ENCODE measurements around the gene MYO9B.

Gene MYO9B

DNA sequence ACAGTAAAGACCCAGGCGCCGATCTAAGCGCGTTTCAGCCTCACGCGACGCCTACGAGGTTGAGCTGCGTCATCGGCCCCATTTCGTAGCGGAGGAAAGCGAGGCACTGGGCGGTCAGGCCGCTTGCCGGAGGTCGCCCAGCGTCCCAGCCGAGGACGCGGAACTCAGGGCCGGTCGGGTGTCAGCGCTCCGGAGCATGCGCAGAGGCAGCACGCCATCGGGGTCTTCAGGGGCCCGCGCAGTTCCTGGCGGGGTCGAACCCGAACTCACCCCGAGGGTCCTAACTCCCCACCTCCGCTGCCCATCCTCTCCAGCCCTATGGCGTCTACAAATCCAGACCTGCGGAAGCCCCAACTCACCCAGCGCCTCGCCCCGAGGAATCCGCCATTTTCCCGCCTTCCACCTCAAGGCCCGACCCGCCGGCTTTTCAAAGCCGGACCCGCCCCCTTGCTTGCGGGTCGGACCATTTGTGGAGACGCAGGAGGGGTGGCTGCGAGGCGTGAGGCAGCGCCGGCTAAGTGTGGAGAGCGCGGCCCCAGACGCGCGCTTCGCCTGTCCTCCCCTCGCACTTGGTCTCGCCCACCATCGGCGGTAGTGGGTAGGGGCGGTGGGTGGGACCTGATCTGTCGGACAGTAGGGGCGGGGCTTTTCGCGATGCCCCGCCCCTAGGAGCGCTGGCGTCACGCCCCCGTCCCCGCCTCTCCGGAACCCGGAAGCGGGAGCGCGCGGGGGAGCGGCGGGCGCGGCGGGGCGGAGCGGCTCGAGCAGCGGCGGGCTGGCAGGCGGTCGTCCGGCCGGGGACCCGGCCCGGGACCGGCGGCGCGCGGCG, at the start of gene MYO9B, which contains the start of gene HAUS8:
Gene MYO9B, plus strand, starts transcription at position 743 of the 829 bp plus-strand sequence. CDS start 25,941 bp downstream, outside the sequence.
Gene HAUS8, minus strand, starts transcription at position 418 of the 829 bp plus-strand sequence. Its CDS starts 30 bp downstream, at position 388.
- ChIA-PET POLR2A (interaction anchor here (0.8 to 1.5 kb wide), 5 partner anchors 14 to 579 kb away, joined by 3 to 5 read pairs (median 3); partner anchors contain the start of genes C19orf44 and USE1), CTCF (no interaction called here)
- peak; percentile 98 for DNase-seq (ENCODE audit: extremely low spot score)
- 0 out of 2 replicates have a peak, but pooled peaks have one; percentile 16 for TF ChIP-seq ELF4 (IDR thresholded peaks at IDR 0.05)
- no peak for TF ChIP-seq HDGF (IDR thresholded peaks at IDR 0.05; ENCODE audit: borderline replicate concordance)
- TF ChIP-seq TARDBP (IDR thresholded peaks at IDR 0.05), result no peak
- TF ChIP-seq NFRKB (IDR thresholded peaks at IDR 0.05), result no peak
- no peak for TF ChIP-seq ARNT (IDR thresholded peaks at IDR 0.05)
- no peak for TF ChIP-seq SUZ12 (IDR thresholded peaks at IDR 0.05)
- peak; percentile 81 for TF ChIP-seq BHLHE40 (IDR thresholded peaks at IDR 0.05; ENCODE audit: borderline replicate concordance)
- TF ChIP-seq FOXA1 (IDR thresholded peaks at IDR 0.05), result no peak
- peak; percentile 80 for TF ChIP-seq SP1 (IDR thresholded peaks at IDR 0.05)
- TF ChIP-seq LEF1 (IDR thresholded peaks at IDR 0.05; ENCODE audit: borderline replicate concordance), result no peak
- TF ChIP-seq FOXM1 (IDR thresholded peaks at IDR 0.05; ENCODE audit: borderline replicate concordance), result peak; percentile 69; the same call in 1 of the 2 replicates
- TF ChIP-seq FOXK2 (IDR thresholded peaks at IDR 0.05), result no peak
- TF ChIP-seq L3MBTL2 (conservative IDR thresholded peaks at IDR 0.05), result peak; percentile 99
- no peak for TF ChIP-seq PKNOX1 (IDR thresholded peaks at IDR 0.05)

DNA sequence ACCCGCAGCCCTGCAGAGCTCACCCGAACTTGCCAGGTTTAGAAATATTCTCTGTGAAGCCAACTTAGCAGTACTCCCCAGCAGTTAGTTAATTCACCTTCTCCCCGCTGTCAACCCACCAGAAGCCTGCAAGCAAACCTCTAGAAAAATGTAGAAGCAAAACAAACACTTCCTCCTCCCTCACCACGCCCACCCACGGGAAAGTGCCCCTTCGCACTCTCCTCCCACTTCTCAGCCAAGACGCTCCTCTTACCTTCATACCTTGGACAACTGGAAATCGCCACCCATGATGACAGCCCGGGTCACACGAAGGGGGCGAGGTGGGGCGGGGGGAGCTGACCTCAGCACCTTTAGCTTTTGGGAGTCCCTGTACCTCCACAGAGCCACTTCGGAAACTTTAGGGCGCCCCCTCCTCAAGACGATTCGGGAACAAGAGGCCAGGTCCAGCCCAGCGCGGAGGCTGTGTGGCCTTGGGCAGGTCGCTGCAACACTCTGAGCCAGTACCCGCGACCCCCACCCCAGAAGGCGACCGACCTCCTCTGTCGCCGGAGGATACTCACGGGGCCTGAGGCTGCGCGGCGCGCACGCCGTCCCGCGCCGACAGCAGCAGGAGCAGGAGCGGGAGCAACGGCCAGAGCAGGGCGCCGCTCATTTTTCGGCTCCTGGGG, 49.5 kb upstream of the MYO9B start:
- no peak for TF ChIP-seq CTBP1 (IDR thresholded peaks at IDR 0.05; ENCODE audit: borderline replicate concordance)
- TF ChIP-seq SUZ12 (IDR thresholded peaks at IDR 0.05), result no peak
- TF ChIP-seq FOXM1 (IDR thresholded peaks at IDR 0.05; ENCODE audit: borderline replicate concordance), result no peak
- no peak for TF ChIP-seq TARDBP (IDR thresholded peaks at IDR 0.05)
- TF ChIP-seq LEF1 (IDR thresholded peaks at IDR 0.05; ENCODE audit: borderline replicate concordance), result no peak
- no peak for TF ChIP-seq PKNOX1 (IDR thresholded peaks at IDR 0.05)
- TF ChIP-seq ELF4 (IDR thresholded peaks at IDR 0.05), result no peak
- TF ChIP-seq ARNT (IDR thresholded peaks at IDR 0.05), result no peak
- TF ChIP-seq NFRKB (IDR thresholded peaks at IDR 0.05), result no peak
- no peak for DNase-seq (ENCODE audit: extremely low spot score)
- POLR2A ChIA-PET, result no interaction called here
- CTCF ChIA-PET, result no interaction called here

GRCh38 chr19:17026706-17027534, 48.7 kb upstream of the MYO9B start, which contains the start of gene CPAMD8:
TSS of gene CPAMD8 (minus strand) at chr19:17026810. CDS start at chr19:17026642, 168 bp downstream.
- no peak for DNase-seq (ENCODE audit: extremely low spot score)
- TF ChIP-seq NFRKB (IDR thresholded peaks at IDR 0.05), result no peak
- TF ChIP-seq LEF1 (IDR thresholded peaks at IDR 0.05; ENCODE audit: borderline replicate concordance), result no peak
- no peak for TF ChIP-seq FOXK2 (IDR thresholded peaks at IDR 0.05)
- no peak for TF ChIP-seq SUZ12 (IDR thresholded peaks at IDR 0.05)
- no peak for TF ChIP-seq CTBP1 (IDR thresholded peaks at IDR 0.05; ENCODE audit: borderline replicate concordance)
- TF ChIP-seq ELF4 (IDR thresholded peaks at IDR 0.05), result no peak
- TF ChIP-seq TARDBP (IDR thresholded peaks at IDR 0.05), result no peak
- CTCF ChIA-PET, result no interaction called here
- POLR2A ChIA-PET, result no interaction called here

- POLR2A ChIA-PET, result no interaction called here
- DNase-seq (ENCODE audit: extremely low spot score), result no peak
- TF ChIP-seq HDGF (IDR thresholded peaks at IDR 0.05; ENCODE audit: borderline replicate concordance), result no peak
- TF ChIP-seq ELF4 (IDR thresholded peaks at IDR 0.05), result no peak
- no peak for TF ChIP-seq TARDBP (IDR thresholded peaks at IDR 0.05)
- TF ChIP-seq CTBP1 (IDR thresholded peaks at IDR 0.05; ENCODE audit: borderline replicate concordance), result no peak
- no peak for TF ChIP-seq ZNF384 (IDR thresholded peaks at IDR 0.05)
- no peak for TF ChIP-seq FOXK2 (IDR thresholded peaks at IDR 0.05)
- TF ChIP-seq NFRKB (IDR thresholded peaks at IDR 0.05), result no peak
- no peak for TF ChIP-seq SP1 (IDR thresholded peaks at IDR 0.05)
- TF ChIP-seq FOXM1 (IDR thresholded peaks at IDR 0.05; ENCODE audit: borderline replicate concordance), result no peak
- no peak for TF ChIP-seq PKNOX1 (IDR thresholded peaks at IDR 0.05)
- no peak for TF ChIP-seq FOXA1 (IDR thresholded peaks at IDR 0.05)
- TF ChIP-seq L3MBTL2 (conservative IDR thresholded peaks at IDR 0.05), result no peak
- CTCF ChIA-PET, result no interaction called here
These were observed 48.0 kb upstream of the MYO9B start for GRCh38 chr19:17027535-17027975.

DNA sequence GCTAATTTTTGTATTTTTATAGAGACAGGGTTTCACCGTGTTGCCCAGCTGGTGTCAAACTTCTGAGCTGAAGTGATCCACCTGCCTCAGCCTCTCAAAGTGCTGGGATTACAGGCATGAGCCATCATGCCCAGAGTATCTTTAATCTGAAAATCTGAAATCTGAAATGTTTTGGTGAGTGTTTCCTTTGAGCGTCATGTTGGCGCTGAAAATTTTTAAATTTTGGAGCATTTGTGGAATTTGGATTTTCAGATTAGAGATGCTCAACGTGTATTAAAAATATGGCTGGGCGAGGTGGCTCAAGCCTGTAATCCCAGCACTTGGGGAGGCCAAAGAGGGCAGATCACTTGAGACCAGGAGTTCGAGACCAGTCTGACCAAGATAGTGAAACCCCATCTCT, 43.8 kb upstream of the MYO9B start:
- CTCF ChIA-PET, result interaction anchor here (0.7 kb wide), 1 partner anchor 98 kb away, joined by 3 read pairs; no protein-coding TSS in a partner anchor
- no peak for DNase-seq (ENCODE audit: extremely low spot score)
- POLR2A ChIA-PET, result no interaction called here
- TF ChIP-seq ZNF384 (IDR thresholded peaks at IDR 0.05) (no peak), FOXA1 (IDR thresholded peaks at IDR 0.05) (no peak), L3MBTL2 (conservative IDR thresholded peaks at IDR 0.05) (no peak), TARDBP (IDR thresholded peaks at IDR 0.05) (no peak), BHLHE40 (IDR thresholded peaks at IDR 0.05; ENCODE audit: borderline replicate concordance) (no peak), CTBP1 (IDR thresholded peaks at IDR 0.05; ENCODE audit: borderline replicate concordance) (no peak), PKNOX1 (IDR thresholded peaks at IDR 0.05) (no peak)
